H1 (cell line): ENCODE results near the gene UBASH3A. TPM values are rescaled to one million over a fixed set of nuclear protein-coding genes. Genes with fewer than 3 reads are reported as not detected.

Experiments used
- CTCF ChIA-PET: fragments of 300-600 bp; sonication (Branson Sonifier 250); formaldehyde crosslinking; loops from one replicate; lab custom pipeline; 2021; ENCODE audit not compliant: partially characterized antibody; lab: Charles Lee
- POLR2A ChIA-PET: fragments of 300-600 bp; sonication (Branson Sonifier 250); formaldehyde crosslinking; loops from one replicate; lab custom pipeline; 2021; ENCODE audit warnings: inconsistent platforms; ENCODE audit not compliant: partially characterized antibody; lab: Charles Lee
- DNase-seq, 2 experiments: peaks; one replicate each; pipeline versions ENCODE4 v3.0.0 to v3.0.0-alpha.2; 2010 to 2022; ENCODE audit warnings: low spot score in 2 of 2, low read depth in 1 of 2, mixed read lengths in 1 of 2
- FAIRE-seq: peaks from 2 replicates; lab custom pipeline; 2011; peaks lifted over from hg19 to GRCh38; lab: Jason Lieb, UNC
- H2AFZ ChIP-seq: 2 replicates; pipeline ENCODE4 v1.8.1; 2012; ENCODE audit warnings: low read length, inconsistent platforms
- H2AK5ac ChIP-seq: 2 replicates; pipeline ENCODE4 v1.6.1; 2013; ENCODE audit warnings: low read depth, low read length
- H2BK120ac ChIP-seq: replicated peaks from 2 replicates; pipeline ENCODE3; 2013; ENCODE audit warnings: low read depth, low read length, inconsistent platforms
- H2BK12ac ChIP-seq: 2 replicates; pipeline ENCODE4 v1.6.1; 2013; ENCODE audit warnings: low read depth, low read length
- H2BK15ac ChIP-seq: 2 replicates; pipeline ENCODE4 v1.6.1; 2013; ENCODE audit warnings: low read length
- H2BK20ac ChIP-seq: 2 replicates; pipeline ENCODE4 v1.6.1; 2013; ENCODE audit warnings: low read length
- H2BK5ac ChIP-seq: 2 replicates; pipeline ENCODE4 v1.6.1; 2013; ENCODE audit warnings: low read depth, low read length
- H3K14ac ChIP-seq: 2 replicates; pipeline ENCODE4 v1.6.1; 2013; ENCODE audit warnings: inconsistent platforms; ENCODE audit not compliant: insufficient read length
- H3K18ac ChIP-seq: 2 replicates; pipeline ENCODE4 v1.6.1; 2013; ENCODE audit warnings: low read length; ENCODE audit errors: extremely low read depth
- H3K23ac ChIP-seq: 2 replicates; pipeline ENCODE4 v1.6.1; 2013; ENCODE audit warnings: inconsistent platforms; ENCODE audit not compliant: insufficient read length
- H3K23me2 ChIP-seq: 2 replicates; pipeline ENCODE4 v1.6.1; 2013; ENCODE audit warnings: low read depth, low read length
- H3K27ac ChIP-seq: 2 replicates; pipeline ENCODE4 v1.6.1; 2011; ENCODE audit warnings: low read depth, low read length, inconsistent platforms
- H3K27me3 ChIP-seq, 4 experiments: replicated peaks in 1 of 4; 1 replicate in 1 of 4; 2 replicates in 3 of 4; pipeline versions ENCODE4 v1.6.1 to v1.8.1; 2011 to 2013; ENCODE audit warnings: low read length in 3 of 4, mild to moderate bottlenecking in 3 of 4, inconsistent platforms in 2 of 4, mixed read lengths in 2 of 4, moderate library complexity in 1 of 4; ENCODE audit not compliant: control insufficient read depth in 3 of 4, insufficient read depth in 3 of 4; ENCODE audit errors: extremely low read depth in 1 of 4
- H3K36me3 ChIP-seq, 4 experiments: 2 replicates each; pipeline versions ENCODE4 v1.6.1 to v1.8.1; 2011 to 2013; ENCODE audit warnings: mild to moderate bottlenecking in 4 of 4, low read length in 3 of 4, moderate library complexity in 2 of 4, control low read depth in 1 of 4, inconsistent platforms in 1 of 4; ENCODE audit not compliant: insufficient read depth in 4 of 4, control insufficient read depth in 2 of 4
- H3K4ac ChIP-seq: replicated peaks from 2 replicates; pipeline ENCODE3; 2013; ENCODE audit warnings: low read length, low read depth, mixed read lengths, inconsistent platforms; ENCODE audit not compliant: insufficient read length
- H3K4me1 ChIP-seq, 4 experiments: replicated peaks in 1 of 4; 1 replicate in 1 of 4; 2 replicates in 3 of 4; pipeline versions ENCODE4 v1.6.1 to v1.8.1; 2011 to 2013; ENCODE audit warnings: low read length in 3 of 4, inconsistent platforms in 2 of 4, mixed read lengths in 1 of 4; ENCODE audit not compliant: insufficient read depth in 4 of 4, control insufficient read depth in 3 of 4
- H3K4me2 ChIP-seq, 2 experiments: 2 replicates each; pipeline versions ENCODE4 v1.6.1 to v1.8.1; 2011 to 2013; ENCODE audit warnings: low read depth in 2 of 2, low read length in 2 of 2, control low read depth in 1 of 2, inconsistent platforms in 1 of 2, mild to moderate bottlenecking in 1 of 2; ENCODE audit not compliant: insufficient read depth in 1 of 2
- H3K4me3 ChIP-seq, 4 experiments: fragments of 200-600, 300-600 bp in 1 of 4; sonication (generic), shearing (Covaris generic), sonication (Bioruptor Twin) in 1 of 4; 2 replicates each; pipeline versions ENCODE4 v1.5.1 to v1.8.1; 2011 to 2016; ENCODE audit warnings: low read length in 4 of 4, low read depth in 3 of 4, control low read depth in 2 of 4, inconsistent platforms in 2 of 4, mild to moderate bottlenecking in 2 of 4, mixed read lengths in 1 of 4, moderate library complexity in 1 of 4; ENCODE audit not compliant: insufficient read depth in 2 of 4; ENCODE audit errors: extremely low read depth in 1 of 4
- H3K56ac ChIP-seq: replicated peaks from 2 replicates; pipeline ENCODE3; 2013; ENCODE audit warnings: low read depth, mild to moderate bottlenecking, mixed read lengths, low read length, inconsistent platforms; ENCODE audit not compliant: insufficient read length
- H3K79me1 ChIP-seq: 2 replicates; pipeline ENCODE4 v1.6.1; 2013; ENCODE audit warnings: low read depth, low read length, control low read depth
- H3K79me2 ChIP-seq, 2 experiments: 2 replicates each; pipeline versions ENCODE4 v1.6.1 to v1.8.1; 2012 to 2013; ENCODE audit warnings: low read length in 2 of 2, mild to moderate bottlenecking in 2 of 2, inconsistent platforms in 1 of 2; ENCODE audit not compliant: insufficient read depth in 2 of 2, control insufficient read depth in 1 of 2
- H3K9ac ChIP-seq, 4 experiments: replicated peaks in 1 of 4; 1 replicate in 1 of 4; 2 replicates in 3 of 4; pipeline versions ENCODE4 v1.6.1 to v1.8.1; 2011 to 2013; ENCODE audit warnings: low read depth in 3 of 4, low read length in 3 of 4, control low read depth in 2 of 4, mild to moderate bottlenecking in 2 of 4, moderate library complexity in 2 of 4, inconsistent platforms in 1 of 4; ENCODE audit errors: extremely low read depth in 1 of 4
- H3K9me3 ChIP-seq, 2 experiments: 2 replicates each; pipeline versions ENCODE4 v1.6.1 to v1.8.1; 2012 to 2013; ENCODE audit warnings: mild to moderate bottlenecking in 2 of 2, moderate library complexity in 2 of 2, control low read depth in 1 of 2, inconsistent platforms in 1 of 2, low read depth in 1 of 2, low read length in 1 of 2, mixed read lengths in 1 of 2; ENCODE audit not compliant: insufficient read depth in 2 of 2
- H4K20me1 ChIP-seq, 2 experiments: replicated peaks in 1 of 2; 2 replicates each; pipeline versions ENCODE3 to v1.8.1; 2011 to 2013; ENCODE audit warnings: inconsistent platforms in 2 of 2, low read length in 2 of 2, mild to moderate bottlenecking in 1 of 2; ENCODE audit not compliant: insufficient read depth in 2 of 2, control insufficient read depth in 1 of 2
- H4K5ac ChIP-seq: 2 replicates; pipeline ENCODE4 v1.6.1; 2013; ENCODE audit warnings: low read length, low read depth, mixed read lengths, inconsistent platforms; ENCODE audit not compliant: insufficient read length
- H4K8ac ChIP-seq: 2 replicates; pipeline ENCODE4 v1.8.0; 2013; ENCODE audit warnings: mild to moderate bottlenecking, moderate library complexity, low read length, inconsistent platforms; ENCODE audit not compliant: insufficient read depth; ENCODE audit errors: extremely low read depth
- H4K91ac ChIP-seq: replicated peaks from 2 replicates; pipeline ENCODE3; 2013; ENCODE audit warnings: low read length, mixed read lengths, inconsistent platforms; ENCODE audit not compliant: insufficient read length
- E2F6 ChIP-seq: IDR thresholded peaks from 2 replicates; pipeline ENCODE4 v1.6.1; 2012; ENCODE audit warnings: inconsistent platforms
- KDM5A ChIP-seq: fragments of 200-600 bp; IDR thresholded peaks from 2 replicates; pipeline ENCODE4 v1.7.1; 2012; ENCODE audit warnings: mild to moderate bottlenecking, low read length, inconsistent platforms, mixed read lengths
- SIN3A ChIP-seq, 2 experiments: IDR thresholded peaks in 1 of 2; conservative IDR thresholded peaks in 1 of 2; 2 replicates each; pipeline ENCODE4 v1.6.1; 2011 to 2012; ENCODE audit warnings: low read length in 2 of 2, improper control_type of control experiment in 1 of 2, low read depth in 1 of 2, mild to moderate bottlenecking in 1 of 2
- TAF7 ChIP-seq: optimal IDR thresholded peaks from 2 replicates; pipeline ENCODE3; 2011; ENCODE audit warnings: low read depth, mild to moderate bottlenecking, inconsistent platforms, low read length, moderate library complexity, borderline replicate concordance
- TBP ChIP-seq: IDR thresholded peaks from 2 replicates; pipeline ENCODE4 v1.6.1; 2011; ENCODE audit warnings: low read depth, low read length, improper control_type of control experiment
- WGBS, 2 experiments: shearing (Covaris generic) in 1 of 2; methylation state at CpG; one replicate each; pipeline versions ENCODE4 v1.1.6 to v1.1.7; 2013 to 2015; ENCODE audit warnings: low lambda C conversion rate in 2 of 2, mixed read lengths in 2 of 2, inconsistent platforms in 1 of 2, low coverage in 1 of 2, missing lambda C conversion rate in 1 of 2; ENCODE audit not compliant: insufficient replicate concordance in 2 of 2, insufficient coverage in 1 of 2, insufficient read length in 1 of 2; ENCODE audit errors: extremely low coverage in 1 of 2, missing lambda C conversion rate in 1 of 2; 5-methylcytosine and 5-hydroxymethylcytosine counted together
- polyA plus RNA-seq, 7 experiments: library from polyadenylated mRNA; depleted of rRNA in 3 of 7; stranded (reverse) in 5 of 7; unstranded in 2 of 7; fragments of >200 nt in 5 of 7; fragments of 200-250 nt in 2 of 7; gene quantifications; 1 replicate in 5 of 7; 2 replicates in 1 of 7; 4 replicates in 1 of 7; pipeline versions ENCODE4 v1.2.1 to v1.2.3, GENCODE V29; 2011 to 2013; ENCODE audit warnings: missing spikeins in 2 of 7, mixed read lengths in 2 of 7
- total RNA-seq: library from RNA; stranded (reverse); fragmentation: NEBNext Ultra II Directional; extraction: Animal tissue kit (Norgen Biotek cat#: 25700); gene quantifications from 2 replicates; pipeline ENCODE4 v1.2.1, GENCODE V29; 2021

The UBASH3A gene
- total and polyA plus RNA-seq, 2 of the 8 experiments (the other 6 are each of a cell fraction or from before 2014, with no cell fraction given) = not detected

DNA sequence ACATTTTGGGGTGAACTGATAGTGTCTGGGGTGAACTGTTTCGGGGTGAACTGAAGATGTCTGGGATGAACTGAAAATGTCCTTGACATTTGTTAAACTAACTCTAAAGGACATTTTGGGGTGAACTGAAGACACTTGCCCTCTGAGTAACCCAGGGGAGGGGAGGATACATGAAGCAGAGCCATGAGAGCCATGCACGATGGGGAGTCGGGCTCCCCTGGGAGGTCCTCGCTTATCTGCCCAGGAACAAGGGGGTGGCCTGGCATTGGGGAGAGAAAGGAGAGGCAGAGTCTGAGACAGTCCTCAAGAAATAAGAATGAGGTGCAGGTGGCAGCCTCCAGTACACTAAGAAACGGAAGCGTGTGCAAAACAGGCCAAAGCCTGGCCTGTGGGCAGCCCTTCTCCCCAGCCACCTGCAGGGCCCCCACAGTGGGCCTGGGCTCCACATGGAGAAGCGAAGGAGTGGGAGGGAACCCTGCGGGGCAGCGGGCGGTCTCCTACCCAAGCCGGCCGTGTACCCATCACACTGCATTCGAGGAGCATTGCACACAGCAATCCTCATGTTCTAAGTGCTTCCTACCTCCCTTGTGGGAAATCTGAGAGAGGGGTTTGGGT lies 68.1 kb downstream of the UBASH3A start:
- WGBS, 2 experiments = 89% methylated on average over 13 of the region's 13 CpGs; no CpG with 5 or more reads in 1 of the 2 experiments
- Histone ChIP-seq H3K27ac (no peak overlapping the region), H3K23me2 (no peaks in the 10 kb centered on the region), H3K79me2 (no peaks in the 10 kb centered on the region), H3K18ac (no peak overlapping the region), H3K36me3 (no peaks in the 10 kb centered on the region), H3K9me3 (no peaks in the 10 kb centered on the region), H2AK5ac (peak overlapping the region; percentile 24; the same call in 1 of the 2 replicates), H3K23ac (no peak overlapping the region), H4K8ac (no peak overlapping the region), H4K5ac (no peak overlapping the region), H3K4me3 (no peak overlapping the region), H4K91ac (no peak overlapping the region), H2BK20ac (no peak overlapping the region), H2AFZ (peak overlapping the region; percentile 16; the same call in 1 of the 2 replicates), H3K4me2 (no peak overlapping the region), H3K56ac (no peak overlapping the region), H2BK15ac (no peak overlapping the region), H3K79me1 (no peaks in the 10 kb centered on the region), H3K4me1 (peaks cover 3 to 9% (median 5%) of the 10 kb centered on the region in 4 experiments; a peak in 6 of 7 replicates), H3K27me3 (no peaks in the 10 kb centered on the region), H2BK12ac (0 out of 2 replicates have a peak overlapping the region, but pooled peaks have one; percentile 23), H2BK120ac (no peak overlapping the region), H3K9ac (no peak overlapping the region; a peak in 1 of 7 replicates), H4K20me1 (no peaks in the 10 kb centered on the region), H3K4ac (no peak overlapping the region), H2BK5ac (no peak overlapping the region), H3K14ac (no peak overlapping the region)
- TF ChIP-seq SIN3A (conservative IDR thresholded peaks at IDR 0.05 in 1 of 2, IDR thresholded peaks at IDR 0.05 in 1 of 2; ENCODE audit: low read depth in 1 of 2, low read length in 2 of 2) = no peak
- TF ChIP-seq TBP = no peak
- TF ChIP-seq KDM5A = no peak
- TF ChIP-seq E2F6 = no peak
- TF ChIP-seq TAF7 = no peak
- FAIRE-seq (no peak), DNase-seq (no peak)
- ChIA-PET CTCF (no interaction called here), POLR2A (no interaction called here)
